ENCODE results near the gene PMEL.
A peak's percentile ranks its signal among the peaks of the same experiment; 100 is the strongest.
"Not testable (repeated sequence)": the region's sequence is repeated elsewhere in the genome, so short reads cannot be mapped to it uniquely, and the experiment has no call there.

PMEL gene

GRCh38 chr12:55965941-55966407 is at the start of gene PMEL:
PMEL (minus strand) TSS chr12:55966042; CDS start chr12:55966011, 31 bp downstream.
- DNase-seq, result no peak

DNA sequence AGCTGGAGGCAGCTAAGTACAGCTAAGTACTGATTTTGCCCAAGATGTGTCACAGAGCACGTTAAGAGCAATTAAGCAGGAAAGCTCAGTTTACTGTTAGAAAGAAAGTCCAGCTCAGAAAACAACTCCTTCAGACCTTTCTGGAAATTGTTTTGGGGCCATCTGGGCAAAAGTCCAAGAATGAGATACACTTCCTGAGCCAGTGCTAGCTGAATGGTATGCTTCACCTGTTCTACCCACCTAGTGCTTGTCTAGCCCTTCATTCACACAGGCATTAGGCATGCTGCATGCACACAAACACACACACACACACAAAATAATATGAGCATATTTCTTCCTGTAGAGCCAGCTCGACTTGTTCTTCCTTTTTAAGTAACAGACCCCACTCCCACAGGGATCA is 48.4 kb upstream of the PMEL start:
- no peak for DNase-seq

DNA sequence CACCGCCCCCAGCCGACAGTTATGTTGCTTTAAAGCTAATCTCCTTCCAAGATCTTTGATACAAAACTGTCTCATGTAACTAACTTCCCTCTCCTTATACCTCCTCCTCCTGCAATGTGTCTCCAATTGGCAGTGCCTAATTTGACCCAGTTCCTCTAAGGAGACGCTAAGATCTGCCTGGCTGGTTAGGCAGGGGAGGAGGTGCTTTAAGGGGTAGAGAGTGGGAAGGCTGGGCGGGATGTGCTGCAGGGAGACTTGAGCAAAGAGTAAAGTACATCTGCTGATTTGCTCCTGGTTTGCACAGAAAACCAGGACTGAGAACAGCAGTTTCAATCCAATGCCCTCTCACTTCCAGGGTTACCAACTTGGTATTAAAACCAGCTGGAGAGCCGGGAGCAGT is 47.6 kb upstream of the PMEL start:
- no peak for DNase-seq

DNA sequence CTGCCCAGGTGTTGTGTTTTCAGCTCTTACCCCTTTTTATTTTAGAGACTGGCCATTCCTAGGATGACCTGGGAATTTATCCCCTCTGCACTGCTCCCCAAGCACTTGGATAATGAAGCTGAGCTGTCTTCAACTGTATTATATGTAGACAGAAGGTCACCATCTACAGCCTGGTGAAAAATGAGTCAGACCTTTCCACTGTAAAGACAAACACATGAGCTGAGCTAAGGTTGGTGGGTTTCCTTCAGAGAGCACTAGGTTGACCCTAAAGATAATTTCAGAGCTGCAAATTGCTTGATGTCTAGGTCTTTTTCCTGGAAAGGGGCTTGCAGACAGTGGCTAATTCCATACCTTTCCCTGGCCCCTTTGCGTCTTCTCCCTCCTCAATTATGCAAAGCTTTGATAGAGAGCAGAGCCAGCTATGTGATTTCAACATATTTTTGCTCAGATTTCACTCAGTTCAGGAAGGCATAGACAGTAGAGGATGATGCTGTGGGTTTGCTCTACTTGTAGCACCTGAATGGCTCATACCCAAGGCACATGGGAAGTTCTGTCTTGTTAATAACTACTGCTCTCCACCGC is 45.8 kb upstream of the PMEL start:
- no peak for DNase-seq

GRCh38 chr12:56010111-56010570 is 44.3 kb upstream of the PMEL start:
- no peak for DNase-seq

DNA sequence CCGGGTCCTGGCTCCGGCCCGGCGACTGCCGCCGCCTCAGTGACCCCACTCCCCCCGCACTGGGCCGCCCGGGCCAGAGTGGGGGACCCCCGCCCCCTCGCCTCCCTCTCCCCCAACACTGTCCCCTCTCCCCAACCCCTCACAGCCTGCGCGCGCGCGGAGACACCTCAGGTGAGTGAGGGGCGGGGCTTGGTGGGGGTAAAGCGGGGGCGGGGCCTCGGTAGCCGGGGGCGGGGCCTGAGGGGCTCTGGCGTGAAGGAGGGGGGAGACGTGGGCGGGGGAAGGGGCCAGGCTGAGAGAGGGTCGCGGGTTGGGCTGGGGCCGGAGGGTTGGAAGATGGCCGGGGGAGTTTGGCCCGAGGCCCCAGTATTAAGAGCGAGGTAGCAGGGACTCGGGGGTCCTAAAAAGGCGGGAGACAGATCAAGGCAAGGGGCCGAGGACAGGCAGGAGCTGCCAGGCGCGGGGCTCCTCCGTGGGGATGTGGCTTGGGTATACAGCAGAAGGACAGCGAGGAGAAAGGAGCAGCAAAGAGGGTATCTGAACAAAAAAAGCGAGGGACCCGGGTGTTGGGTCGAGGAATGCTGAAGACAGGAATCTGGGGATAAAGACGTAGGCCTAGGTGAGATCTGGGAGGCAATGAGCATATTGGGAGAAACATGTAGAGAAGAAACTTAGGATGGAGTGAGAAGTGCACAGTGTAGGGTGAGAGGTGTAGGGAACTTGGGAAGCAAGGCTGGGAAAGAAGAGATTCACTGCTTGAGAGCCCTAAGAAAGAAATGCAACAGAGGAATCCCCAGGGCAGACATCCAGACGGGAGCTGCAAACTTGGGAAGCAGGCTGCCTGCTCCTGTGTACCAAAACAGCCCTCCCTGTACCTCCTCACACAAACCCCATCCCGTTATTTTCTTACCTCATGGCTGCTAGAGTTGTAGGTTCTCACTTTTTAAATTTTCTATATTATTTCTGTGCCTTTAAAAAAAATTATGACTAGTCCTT is 42.0 kb upstream of the PMEL start:
- DNase-seq, result peak; percentile 15

DNA sequence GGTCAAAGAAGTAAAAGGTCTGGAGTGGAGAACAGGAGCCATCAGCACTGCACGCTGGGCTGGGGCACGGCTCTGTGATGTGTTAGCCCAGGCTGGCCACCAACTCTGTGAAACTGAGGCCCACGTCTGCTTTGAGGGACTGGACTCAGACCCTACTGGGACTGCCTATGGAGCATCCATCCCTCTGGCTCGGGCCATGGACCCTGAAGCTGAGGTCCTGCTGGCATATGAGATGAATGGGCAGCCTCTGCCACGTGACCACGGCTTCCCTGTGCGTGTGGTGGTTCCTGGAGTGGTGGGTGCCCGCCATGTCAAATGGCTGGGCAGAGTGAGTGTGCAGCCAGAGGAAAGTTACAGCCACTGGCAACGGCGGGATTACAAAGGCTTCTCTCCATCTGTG is 38.4 kb upstream of the PMEL start:
- DNase-seq, result no peak

- peak; percentile 52 for DNase-seq
Measured at GRCh38 chr12:56003376-56003775, 37.5 kb upstream of the PMEL start.

GRCh38 chr12:56001487-56002100 is 35.8 kb upstream of the PMEL start:
- DNase-seq, result no peak

DNA sequence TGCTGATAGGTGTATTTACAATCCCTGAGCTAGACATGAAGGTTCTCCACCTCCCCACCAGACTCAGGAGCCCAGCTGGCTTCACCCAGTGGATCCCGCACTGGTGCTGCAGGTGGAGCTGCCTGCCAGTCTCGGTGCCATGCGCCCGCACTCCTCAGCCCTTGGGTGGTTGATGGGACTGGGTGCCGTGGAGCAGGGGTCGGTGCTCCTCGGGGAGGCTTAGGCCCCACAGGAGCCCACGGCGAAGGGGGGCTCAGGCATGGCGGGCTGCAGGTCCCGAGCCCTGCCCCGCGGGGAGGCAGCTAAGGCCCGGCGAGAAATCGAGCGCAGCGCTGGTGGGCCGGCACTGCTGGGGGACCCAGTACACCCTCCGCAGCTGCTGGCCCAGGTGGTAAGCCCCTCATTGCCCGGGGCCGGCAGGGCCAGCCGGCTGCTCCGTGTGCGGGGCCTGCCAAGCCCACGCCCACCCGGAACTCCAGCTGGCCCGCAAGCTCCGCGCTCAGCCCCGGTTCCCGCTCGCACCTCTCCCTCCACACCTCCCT is 34.2 kb upstream of the PMEL start:
- DNase-seq, result not testable (repeated sequence)

- not testable (repeated sequence) for DNase-seq
Measured at GRCh38 chr12:55999522-55999921, 33.7 kb upstream of the PMEL start.

DNA sequence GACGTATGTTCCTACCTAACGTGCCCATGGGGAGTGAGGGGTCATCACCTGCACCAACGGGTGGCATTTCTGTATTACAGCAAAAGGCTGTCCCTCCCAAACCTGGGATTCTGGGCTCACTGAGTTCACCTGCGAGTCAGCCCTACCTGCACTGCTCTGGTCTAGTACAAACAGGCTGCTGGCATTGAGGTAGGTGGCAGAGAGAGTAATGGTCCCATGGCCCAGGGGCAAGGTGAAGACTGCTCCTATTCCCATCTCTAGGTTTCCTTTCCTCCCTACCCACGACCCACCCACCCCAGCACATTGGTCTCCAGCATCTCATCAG is 31.7 kb upstream of the PMEL start:
- DNase-seq, result no peak

DNA sequence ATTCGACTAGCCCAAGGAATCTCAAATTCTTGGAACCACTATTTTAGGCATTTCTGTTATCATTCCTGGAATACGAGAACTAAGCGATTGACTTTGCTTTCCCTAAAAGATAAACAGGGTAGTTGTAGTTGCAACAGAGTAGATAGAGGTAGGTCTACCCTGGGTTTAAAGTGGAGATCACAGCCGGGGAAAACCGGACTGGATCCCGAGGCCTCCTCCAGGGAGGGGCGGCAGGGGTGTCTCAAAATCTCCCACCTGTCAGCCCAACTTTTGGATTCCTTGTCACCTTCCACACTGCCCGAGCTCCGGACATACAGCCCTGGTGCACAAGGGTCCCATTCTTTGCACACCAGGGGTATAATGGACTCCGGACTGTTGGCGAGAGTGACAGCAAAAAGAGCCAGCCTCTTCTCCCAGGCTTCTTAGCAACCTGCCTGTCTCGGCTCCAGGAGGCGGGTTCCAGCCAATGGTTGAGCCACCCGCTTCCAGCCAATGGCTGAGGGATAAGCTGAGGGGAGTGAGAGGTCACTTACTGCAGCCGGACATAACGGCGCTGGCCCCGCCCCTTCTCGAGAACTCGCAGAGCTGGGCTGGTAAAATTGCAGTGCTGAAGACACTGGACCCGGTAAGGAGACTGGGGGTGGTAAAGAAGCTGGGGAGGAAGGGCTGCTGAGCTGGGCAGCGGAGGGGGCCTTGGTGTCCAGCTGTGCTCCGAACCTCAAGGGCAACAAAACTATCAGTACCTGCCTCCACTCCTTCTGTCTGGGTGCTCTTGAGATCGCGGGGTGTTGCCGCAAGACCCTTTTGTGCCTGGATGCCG is 31.1 kb upstream of the PMEL start, which contains the start of gene SUOX:
TSS of gene SUOX (plus strand) at position 562 of the 820 bp plus-strand sequence. CDS start 4,946 bp downstream, outside the sequence.
- DNase-seq, result peak; percentile 96

DNA sequence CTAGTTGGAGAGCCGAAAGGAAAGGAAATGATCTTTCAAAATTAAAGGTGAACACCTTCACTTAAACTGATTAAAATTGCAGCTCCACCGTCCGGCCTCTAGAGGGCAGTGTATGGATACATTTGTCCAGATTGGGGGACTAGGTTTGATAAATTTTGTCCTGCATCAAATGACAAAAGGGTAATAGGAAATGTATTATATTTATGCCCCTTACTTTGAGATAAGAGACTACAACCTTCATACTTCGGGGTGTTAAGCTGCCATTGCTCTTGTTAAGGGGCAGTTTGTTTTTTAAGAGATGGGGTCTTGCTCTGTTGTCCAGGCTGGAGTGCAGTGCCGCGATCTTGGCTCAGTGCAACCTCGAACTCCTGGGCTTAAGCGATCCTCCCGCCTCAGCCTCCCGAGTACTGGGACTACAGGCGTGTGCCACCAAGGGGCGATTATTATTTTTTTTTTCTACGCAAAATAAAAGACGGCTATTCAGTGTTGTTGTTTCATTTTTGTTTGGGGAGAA is 30.4 kb upstream of the PMEL start:
- peak; percentile 72 for DNase-seq

- DNase-seq, result no peak
Measured at GRCh38 chr12:55995366-55995765, 29.5 kb upstream of the PMEL start.

GRCh38 chr12:55993230-55993853 is 27.5 kb upstream of the PMEL start:
- DNase-seq, result no peak

DNA sequence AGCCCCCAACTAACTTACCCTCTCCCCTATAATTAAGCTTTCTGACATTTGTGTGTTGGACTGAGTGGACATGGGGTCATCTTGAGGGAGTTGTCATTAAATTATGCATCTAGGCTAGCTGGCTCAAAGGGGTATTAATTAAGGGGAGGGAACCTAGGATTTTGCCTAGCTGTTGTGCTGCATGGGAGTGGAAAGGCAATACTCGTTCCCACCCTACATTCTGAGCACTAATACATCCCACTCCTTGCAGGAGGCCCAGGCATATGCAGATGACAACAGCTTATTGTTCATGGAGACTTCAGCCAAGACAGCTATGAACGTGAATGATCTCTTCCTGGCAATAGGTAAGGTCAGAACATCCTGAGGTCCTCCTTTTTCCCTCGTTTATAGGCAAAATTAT is 25.3 kb upstream of the PMEL start:
- no peak for DNase-seq

DNA sequence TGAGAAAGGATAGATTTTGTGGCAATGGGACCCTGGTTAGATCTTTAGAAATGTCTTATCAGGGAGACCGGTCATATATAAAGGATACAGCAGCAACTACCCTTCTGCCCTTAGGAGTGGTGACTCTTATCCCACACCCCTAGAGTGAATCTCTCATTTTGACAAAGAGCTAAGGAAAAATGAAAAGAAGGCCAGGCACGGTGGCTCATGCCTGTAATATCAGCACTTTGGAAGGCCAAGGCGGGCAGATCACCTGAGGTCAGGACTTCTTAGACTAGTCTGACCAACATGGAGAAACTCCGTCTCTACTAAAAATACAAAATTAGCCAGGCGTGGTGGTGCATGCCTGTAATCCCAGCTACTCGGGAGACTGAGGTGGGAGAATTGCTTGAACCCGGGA is 20.1 kb upstream of the PMEL start:
- not testable (repeated sequence) for DNase-seq

- DNase-seq, result no peak
Measured at GRCh38 chr12:55985341-55985740, 19.5 kb upstream of the PMEL start.

DNA sequence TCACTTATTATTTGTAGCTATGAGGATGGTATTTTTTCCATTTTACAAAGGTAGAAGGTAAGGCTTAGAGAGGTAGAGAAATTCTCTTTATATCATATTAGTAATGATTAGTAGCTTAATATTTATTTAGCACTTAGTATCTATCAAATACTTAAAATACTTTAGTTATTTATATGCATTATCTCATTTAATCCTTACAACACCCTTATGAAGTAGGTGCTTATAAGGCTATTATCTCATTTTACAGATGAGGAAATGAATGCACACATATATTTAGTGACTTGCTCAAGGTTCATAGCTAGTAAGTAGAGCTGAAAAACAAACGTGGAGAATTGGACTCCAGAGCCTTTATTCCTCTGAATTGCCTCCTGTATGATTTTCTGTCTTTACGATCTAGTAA is 19.0 kb upstream of the PMEL start:
- DNase-seq, result no peak

DNA sequence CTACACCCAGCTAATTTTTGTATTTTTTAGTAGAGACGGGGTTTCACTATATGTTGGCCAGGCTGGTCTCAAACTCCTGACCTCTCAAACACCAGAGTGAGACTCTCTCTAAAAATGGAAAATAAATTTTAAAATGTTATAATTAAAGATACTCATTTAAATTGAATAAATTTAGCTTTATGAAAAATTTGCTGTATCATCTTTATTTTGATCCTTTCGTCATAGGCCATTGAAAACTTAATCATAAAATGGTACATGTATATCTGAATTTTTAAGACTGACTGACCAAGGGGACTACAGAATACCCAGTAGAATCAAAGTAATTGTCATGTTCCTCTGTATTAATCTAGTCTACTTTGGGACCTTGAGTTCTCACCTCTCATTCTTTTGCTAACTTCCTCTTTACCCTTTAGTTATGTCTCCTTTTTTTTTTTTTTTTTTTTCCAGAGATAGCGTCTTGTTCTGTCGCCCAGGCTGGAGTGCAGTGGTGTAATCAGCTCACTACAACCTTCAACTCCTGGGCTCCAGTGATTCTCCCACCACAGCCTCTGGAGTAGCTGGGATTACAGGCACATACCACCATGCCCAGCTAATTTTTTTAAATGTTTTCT is 17.5 kb upstream of the PMEL start:
- no peak for DNase-seq
